OCI-M2 (cell line): ENCODE data around the gene LMO7.

Experiments used
- DNase-seq: peaks from one replicate; lab custom pipeline; 2025; ENCODE audit not compliant: unreplicated experiment; lab: John Stamatoyannopoulos, UW

The LMO7 gene

DNA sequence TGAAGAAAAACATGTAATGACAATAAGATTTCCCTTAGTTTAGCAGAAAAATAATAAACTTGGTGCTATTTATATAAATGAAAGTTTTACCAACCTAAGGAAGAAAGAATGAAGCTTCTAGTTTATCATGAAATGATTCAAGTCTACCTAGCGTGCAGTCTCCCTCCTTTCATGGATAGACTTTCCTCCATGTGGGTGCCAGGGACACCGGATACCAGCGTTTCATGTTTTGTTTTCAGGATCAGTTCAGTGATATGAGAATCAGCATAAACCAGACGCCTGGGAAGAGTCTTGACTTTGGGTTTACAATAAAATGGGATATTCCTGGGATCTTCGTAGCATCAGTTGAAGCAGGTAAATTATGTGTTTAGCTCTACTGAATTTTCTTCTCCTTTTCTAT is 196.7 kb downstream of the LMO7 start:
- DNase-seq = no peak

DNA sequence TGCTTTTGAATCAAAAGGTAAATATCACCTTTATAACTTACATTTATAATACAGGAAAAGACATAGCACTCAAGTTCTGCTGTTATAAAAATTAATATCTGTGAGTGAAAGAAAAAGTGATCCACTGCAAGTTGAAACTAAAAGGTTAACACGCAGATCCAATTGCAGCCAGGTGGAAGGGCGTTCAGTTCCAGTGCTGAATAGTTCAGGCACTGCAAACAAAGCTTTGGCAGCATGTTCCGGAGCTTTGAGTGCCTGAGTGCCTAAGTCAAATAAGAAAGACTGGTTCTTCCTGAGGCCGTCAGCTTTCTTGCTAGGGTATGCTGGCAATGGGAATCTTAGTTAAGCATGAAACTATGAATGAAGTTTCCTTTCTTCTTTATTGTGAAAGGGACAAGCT is 200.3 kb downstream of the LMO7 start:
- no peak for DNase-seq

DNA sequence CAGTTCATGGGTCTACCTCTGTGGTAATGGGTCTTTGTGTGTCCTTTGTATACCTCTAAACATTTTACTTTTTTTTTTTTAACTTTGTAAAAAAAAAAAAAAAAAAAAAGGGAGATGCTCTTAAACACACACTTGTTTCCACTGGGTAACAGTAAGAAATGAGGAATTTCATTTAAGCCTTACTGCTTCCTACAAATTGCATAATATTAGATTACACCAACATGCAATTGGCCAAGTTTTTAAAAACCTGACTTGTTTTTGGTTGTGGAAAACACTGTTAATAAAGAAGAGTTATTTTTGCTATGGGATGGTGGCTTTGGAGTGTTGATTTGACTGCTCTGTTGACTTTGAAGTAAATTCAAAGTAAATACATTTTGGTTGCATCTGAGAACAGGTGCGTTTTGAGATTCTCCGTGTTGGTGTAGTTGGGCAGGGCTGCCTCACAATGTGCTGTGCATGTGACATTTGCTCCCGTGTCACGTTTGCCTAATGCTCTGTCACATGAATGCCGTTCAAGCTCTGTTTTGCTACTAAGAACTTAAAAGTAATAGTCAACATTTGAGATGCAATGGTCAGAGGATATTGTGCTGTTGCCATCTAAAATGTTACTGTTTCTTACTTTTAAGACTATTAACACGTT is 202.4 kb downstream of the LMO7 start:
- DNase-seq = no peak

DNA sequence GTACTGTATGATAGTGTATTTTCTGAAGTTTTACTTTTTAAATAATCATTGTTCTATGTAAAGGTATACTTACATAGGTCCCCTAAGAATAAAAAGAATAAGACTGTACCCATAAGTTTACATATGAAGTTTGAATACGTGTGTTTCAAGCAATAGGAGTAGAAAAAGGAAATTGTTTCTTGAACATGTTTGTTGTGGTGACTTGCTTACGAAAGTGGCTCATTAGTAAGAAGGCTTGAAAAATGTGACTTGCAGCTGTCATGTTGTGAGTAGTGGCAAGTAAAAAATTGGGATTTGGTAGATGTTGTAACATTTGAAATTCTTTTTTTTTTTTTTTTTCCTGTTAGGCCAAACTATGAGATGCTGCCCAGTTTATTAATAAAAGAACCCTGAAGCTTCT is 203.3 kb downstream of the LMO7 start:
- DNase-seq = no peak

- no peak for DNase-seq
Measured at GRCh38 chr13:75841905-75842304, 205.8 kb downstream of the LMO7 start.

DNA sequence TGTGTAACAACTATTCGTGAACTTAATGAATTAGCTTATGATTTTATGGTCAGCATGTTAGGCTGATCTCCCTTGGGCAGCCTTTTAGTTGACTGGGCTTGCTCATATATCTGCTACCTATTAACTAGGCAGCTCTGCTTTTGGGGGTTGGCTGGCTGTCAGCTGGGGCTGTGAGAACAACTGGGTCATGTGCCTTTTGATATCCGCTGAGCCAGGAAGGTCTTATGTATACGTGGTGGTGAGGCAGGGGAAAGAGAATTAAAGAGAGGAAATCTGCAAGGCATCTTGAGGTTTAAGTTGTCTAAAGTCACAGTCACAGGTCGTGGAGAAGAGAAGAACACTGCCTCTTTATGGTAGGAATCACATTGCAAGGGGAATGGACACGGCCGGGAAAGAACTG is 206.9 kb downstream of the LMO7 start:
- no peak for DNase-seq

GRCh38 chr13:75843991-75844390 is 207.9 kb downstream of the LMO7 start:
- no peak for DNase-seq

DNA sequence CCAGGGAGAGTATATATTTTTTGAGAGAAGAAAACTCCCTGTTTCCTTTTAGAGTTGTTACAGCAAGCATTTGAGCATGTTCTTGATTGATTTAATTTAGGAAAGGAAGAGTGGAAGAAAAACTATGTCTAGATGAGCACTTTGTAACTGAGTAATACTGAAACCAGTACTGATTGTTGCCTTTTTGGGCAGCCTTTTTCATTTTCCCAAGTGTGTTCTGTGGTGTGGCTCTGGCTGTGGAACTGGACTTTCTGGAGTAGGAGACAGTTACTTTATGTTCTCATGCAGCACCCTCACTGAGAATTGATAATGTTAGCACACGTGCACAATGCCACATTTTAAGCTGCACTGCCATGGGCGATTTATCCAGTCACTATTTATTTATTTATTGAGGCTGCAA is 211.5 kb downstream of the LMO7 start:
- no peak for DNase-seq

DNA sequence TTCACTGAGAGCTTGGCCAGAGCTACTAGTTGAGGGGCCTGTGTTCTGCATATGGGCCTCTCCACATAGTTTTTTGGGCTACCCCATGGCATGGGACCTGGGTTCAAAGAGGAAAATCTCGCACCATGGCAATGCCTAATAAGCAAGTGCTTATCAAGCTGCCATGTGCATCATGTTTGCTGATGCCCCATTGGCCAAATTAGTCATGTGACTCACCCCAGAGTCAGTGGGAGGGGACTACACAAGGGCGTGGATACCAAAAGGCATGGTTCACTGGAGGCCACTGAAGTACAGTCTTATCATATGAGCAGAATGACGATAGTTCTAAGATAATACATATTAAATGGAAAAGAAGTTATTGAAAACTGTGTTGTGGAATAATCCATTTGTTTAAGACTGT is 214.8 kb downstream of the LMO7 start:
- no peak for DNase-seq

- DNase-seq = no peak
Measured at GRCh38 chr13:75855216-75855615, 219.1 kb downstream of the LMO7 start.

GRCh38 chr13:75855847-75856246 is 219.7 kb downstream of the LMO7 start:
- no peak for DNase-seq

GRCh38 chr13:75857291-75857690 is 221.2 kb downstream of the LMO7 start:
- no peak for DNase-seq

- no peak for DNase-seq
Measured at GRCh38 chr13:75860935-75861334, 224.8 kb downstream of the LMO7 start.

DNA sequence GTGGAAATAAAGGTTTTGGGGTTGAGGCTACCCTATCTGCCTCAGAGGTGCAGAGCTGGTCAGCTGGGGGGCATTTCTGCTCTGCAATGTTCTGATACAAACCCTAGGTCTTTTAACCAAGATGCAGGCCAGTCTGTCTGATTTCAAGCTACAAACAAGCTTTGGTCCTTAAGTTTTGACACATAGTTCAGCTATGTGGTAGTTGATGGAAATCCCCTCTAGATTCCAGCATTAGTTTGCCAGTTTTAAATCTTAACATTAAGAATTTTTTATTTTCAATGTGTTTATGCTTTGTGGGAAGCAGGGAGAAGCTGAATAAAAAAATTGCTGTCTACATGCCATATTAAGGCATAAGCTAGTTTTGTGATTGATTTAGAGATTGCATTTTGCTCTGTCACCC is 225.7 kb downstream of the LMO7 start:
- no peak for DNase-seq

DNA sequence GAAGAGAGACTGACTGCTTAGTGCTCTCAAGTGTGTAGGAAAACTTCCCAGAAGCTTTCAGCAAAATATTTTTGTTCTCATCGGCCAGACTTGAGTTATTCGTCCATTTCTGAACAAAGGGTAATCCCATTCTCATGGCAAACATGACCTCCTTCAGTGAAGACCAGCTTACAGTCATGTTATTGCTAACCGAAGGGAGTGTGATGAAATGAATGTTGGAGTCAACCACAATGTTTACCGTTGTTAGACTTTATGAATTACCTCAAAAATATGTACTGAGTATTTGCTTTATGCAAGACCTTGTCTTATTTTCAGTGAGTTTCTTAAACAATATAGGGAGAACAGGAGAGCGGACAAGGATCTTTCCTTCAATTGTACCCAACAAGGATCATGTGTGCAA is 228.6 kb downstream of the LMO7 start:
- no peak for DNase-seq

- no peak for DNase-seq
Measured at GRCh38 chr13:75867379-75868117, 231.4 kb downstream of the LMO7 start.

- DNase-seq = no peak
Measured at GRCh38 chr13:75869981-75870380, 233.9 kb downstream of the LMO7 start.

GRCh38 chr13:75870397-75870903 is 234.3 kb downstream of the LMO7 start:
- DNase-seq = no peak

GRCh38 chr13:75871059-75871458 is 234.9 kb downstream of the LMO7 start:
- DNase-seq = no peak

- no peak for DNase-seq
Measured at GRCh38 chr13:75872980-75873379, 236.8 kb downstream of the LMO7 start.

DNA sequence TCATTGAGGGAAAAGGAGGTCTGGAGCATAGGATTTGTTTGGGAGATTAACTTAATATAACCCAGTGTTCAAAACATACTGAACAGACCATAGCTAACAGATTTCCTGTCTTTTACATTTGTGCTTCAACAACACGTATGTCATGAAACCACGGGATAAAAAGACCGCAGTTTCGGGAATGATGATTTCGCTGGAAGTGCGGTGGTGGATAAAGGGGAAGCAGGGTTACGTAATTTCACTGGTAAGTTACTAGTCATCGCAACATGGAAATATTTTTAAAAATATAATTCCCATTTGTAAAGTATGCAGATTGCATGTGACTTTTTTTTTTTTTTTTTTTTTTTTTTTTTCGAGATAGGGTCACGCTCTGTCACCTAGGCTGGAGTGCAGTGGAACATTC is 237.4 kb downstream of the LMO7 start:
- no peak for DNase-seq

- no peak for DNase-seq
Measured at GRCh38 chr13:75875450-75875849, 239.3 kb downstream of the LMO7 start.
